ENCODE measurements around the gene FBXO11.
"Not testable (repeated sequence)": the region's sequence is repeated elsewhere in the genome, so short reads cannot be mapped to it uniquely, and the experiment has no call there.

Gene FBXO11

DNA sequence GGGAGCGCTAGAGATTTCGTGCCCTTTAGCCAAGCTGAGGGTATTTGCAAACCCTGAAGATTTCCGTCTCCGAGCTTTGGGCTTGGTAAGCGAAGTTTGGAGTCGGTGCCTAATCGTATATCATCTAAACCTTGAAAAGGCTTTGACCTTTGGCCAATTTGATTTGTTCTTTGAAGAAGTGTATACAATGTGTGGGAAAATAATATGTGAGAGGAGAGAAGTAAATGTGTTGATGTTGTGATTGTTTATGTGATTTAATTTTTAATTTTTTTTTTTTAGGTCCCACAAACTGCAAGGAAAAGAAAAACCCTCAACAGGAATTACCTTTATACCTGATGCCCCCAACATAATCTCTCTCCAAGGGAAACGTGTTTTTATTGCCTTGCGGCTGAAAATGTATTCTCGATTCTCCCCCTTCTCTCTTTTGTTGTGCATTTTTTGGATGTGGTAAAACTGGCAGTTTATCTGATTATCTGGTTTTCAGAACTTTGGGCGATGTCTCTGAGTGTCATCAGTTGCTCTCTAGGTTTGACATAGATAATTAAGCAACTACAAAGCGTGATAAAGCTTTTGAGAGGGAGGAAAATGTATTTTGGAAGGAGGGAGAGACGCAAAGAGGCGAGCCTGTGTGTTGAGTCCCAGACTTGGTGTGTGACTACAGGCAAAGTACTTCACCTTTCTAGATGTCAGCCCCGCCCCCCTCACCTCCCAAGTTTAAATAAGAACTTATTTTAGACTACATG, 912 bp upstream of the FBXO11 start:
- peak overlapping the region; percentile 99 for H3K27ac ChIP-seq
- CTCF ChIA-PET: interaction anchor here (0.5 to 1.1 kb wide), 6 partner anchors 9 to 1953 kb away, joined by 3 to 5 read pairs (median 4); no protein-coding TSS in a partner anchor
- POLR2A ChIA-PET (ENCODE audit: low non-redundant PET): interaction anchor here (0.6 to 0.7 kb wide), 2 partner anchors 10 to 36 kb away, joined by 4 read pairs; no protein-coding TSS in a partner anchor
- DNase-seq (ENCODE audit: low spot score): no peak
- TF ChIP-seq, protein P1, sequence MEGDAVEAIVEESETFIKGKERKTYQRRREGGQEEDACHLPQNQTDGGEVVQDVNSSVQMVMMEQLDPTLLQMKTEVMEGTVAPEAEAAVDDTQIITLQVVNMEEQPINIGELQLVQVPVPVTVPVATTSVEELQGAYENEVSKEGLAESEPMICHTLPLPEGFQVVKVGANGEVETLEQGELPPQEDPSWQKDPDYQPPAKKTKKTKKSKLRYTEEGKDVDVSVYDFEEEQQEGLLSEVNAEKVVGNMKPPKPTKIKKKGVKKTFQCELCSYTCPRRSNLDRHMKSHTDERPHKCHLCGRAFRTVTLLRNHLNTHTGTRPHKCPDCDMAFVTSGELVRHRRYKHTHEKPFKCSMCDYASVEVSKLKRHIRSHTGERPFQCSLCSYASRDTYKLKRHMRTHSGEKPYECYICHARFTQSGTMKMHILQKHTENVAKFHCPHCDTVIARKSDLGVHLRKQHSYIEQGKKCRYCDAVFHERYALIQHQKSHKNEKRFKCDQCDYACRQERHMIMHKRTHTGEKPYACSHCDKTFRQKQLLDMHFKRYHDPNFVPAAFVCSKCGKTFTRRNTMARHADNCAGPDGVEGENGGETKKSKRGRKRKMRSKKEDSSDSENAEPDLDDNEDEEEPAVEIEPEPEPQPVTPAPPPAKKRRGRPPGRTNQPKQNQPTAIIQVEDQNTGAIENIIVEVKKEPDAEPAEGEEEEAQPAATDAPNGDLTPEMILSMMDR (conservative IDR thresholded peaks at IDR 0.05; ENCODE audit: low read depth): no peak

DNA sequence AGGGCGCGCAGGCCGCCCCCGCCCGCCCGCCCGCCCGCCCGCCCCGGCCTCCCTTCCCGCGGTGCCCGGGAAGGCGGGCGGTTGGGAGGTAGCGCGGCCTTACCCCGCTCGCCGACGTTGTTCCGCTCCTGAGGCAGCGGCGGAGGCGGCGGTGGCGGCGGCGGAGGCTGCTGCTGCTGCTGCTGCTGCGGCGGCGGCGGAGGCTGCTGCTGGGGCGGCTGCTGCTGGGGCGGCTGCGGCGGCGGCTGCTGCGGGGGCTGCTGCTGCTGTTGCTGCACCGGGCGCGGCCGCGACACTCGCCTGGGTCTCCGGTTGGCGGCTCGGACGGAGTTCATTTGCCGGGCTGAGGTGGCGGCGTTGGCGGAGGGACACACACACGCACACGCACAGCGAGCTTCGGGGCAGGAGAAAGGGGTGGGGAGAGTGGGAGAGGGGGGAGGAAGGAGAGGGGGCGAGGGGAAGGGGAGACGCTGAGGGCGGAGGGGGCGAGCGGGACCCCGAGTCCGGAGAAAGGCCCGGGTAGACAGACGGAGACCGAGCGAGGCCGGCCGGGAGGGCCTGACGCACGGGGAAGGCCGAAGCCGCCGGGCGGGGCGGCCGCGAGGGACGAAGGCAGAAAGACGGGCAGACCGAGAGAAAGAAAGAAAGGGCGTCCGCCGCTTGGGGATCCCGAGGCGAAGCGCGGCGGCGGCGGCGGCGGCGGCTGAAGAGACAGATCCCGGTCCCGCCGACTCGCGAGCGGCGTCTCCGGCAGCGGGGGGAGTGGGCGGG, 727 bp downstream of the FBXO11 start:
- DNase-seq (ENCODE audit: low spot score): no peak

DNA sequence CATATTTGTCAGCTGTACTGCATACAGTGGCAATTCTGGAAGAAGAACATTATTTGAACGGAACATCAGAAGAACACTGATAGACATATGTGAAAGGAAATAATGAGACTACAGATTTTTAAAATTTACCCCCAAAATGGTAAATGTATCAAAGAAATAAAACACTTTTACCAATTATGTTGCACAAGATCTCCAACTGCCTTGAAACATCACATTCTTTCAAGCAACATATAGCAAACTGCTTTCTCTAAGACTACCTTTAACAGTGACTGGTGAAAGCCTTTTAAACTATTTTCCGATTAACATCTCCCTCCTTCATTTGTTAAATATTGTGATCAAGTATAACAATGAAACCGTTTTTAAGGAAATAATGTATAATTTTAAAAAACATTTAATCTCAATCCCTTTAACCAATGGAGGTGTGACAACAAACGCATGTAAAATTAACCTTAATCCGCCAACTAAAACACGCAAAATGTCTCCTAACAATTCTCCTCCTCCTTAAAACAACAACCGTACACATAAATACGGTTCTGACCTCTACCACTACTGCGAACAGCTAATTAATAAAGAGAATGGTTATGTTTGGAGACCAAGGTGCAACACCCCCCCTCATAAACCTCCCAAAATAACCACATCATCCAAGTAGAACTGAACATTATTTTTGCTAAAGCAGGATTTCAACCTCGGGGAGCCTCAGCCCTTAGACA, 2.4 kb downstream of the FBXO11 start:
- TF ChIP-seq, protein P1 (conservative IDR thresholded peaks at IDR 0.05; ENCODE audit: low read depth): no peak
- POLR2A ChIA-PET (ENCODE audit: low non-redundant PET): no interaction called here
- CTCF ChIA-PET: no interaction called here
- DNase-seq (ENCODE audit: low spot score): no peak
- H3K27ac ChIP-seq: peak overlapping the region; percentile 99

More for the DNA sequence above, 727 bp downstream of the FBXO11 start:
- H3K27ac ChIP-seq: peak overlapping the region; percentile 99
- CTCF ChIA-PET: no interaction called here
- POLR2A ChIA-PET (ENCODE audit: low non-redundant PET): no interaction called here
- TF ChIP-seq, protein P1 (conservative IDR thresholded peaks at IDR 0.05; ENCODE audit: low read depth): no peak

DNA sequence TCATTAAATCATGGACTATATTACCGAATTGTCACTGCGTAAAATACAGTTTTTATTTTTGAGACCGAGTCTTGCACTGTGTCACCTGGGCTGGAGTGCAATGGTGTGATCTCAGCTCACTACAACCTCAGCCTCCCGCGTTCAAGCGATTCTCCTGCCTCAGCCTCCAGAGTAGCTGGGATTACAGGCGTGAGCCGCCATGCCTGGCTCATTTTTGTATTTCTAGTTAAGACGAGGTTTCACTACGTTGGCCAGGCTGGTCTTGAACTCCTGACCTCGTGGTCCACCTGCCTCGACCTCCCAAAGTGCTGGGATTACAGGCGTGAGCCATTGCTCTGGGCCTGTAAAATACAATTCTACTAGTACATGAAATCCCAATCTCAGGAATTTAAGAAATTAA, 4.4 kb downstream of the FBXO11 start:
- not testable (repeated sequence) for H3K27ac ChIP-seq; DNase-seq (ENCODE audit: low spot score)
- ChIA-PET POLR2A (ENCODE audit: low non-redundant PET) (interaction anchor here (0.6 kb wide), 1 partner anchor 642 kb away, joined by 6 read pairs; no protein-coding TSS in a partner anchor), CTCF (interaction anchor here (0.5 kb wide), 1 partner anchor 48 kb away, joined by 4 read pairs; no protein-coding TSS in a partner anchor)

DNA sequence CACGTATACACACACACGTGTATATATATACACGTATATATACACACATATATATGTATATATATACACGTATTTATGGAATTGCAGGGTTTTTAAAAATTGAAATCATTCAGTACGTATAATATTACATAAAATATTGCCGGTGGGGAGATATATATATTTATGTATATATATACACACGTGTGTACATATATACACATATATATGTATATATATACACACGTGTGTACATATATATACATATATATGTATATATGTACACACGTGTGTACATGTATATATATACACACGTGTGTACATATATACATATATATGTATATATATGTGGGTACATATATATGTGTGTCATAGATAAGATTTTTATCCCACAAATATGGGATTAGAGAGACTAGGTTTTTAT, 5.4 kb downstream of the FBXO11 start:
- TF ChIP-seq, protein P1 (conservative IDR thresholded peaks at IDR 0.05; ENCODE audit: low read depth): no peak
- no peak for DNase-seq (ENCODE audit: low spot score)
- no peak overlapping the region for H3K27ac ChIP-seq
- ChIA-PET POLR2A (ENCODE audit: low non-redundant PET) (no interaction called here), CTCF (no interaction called here)

DNA sequence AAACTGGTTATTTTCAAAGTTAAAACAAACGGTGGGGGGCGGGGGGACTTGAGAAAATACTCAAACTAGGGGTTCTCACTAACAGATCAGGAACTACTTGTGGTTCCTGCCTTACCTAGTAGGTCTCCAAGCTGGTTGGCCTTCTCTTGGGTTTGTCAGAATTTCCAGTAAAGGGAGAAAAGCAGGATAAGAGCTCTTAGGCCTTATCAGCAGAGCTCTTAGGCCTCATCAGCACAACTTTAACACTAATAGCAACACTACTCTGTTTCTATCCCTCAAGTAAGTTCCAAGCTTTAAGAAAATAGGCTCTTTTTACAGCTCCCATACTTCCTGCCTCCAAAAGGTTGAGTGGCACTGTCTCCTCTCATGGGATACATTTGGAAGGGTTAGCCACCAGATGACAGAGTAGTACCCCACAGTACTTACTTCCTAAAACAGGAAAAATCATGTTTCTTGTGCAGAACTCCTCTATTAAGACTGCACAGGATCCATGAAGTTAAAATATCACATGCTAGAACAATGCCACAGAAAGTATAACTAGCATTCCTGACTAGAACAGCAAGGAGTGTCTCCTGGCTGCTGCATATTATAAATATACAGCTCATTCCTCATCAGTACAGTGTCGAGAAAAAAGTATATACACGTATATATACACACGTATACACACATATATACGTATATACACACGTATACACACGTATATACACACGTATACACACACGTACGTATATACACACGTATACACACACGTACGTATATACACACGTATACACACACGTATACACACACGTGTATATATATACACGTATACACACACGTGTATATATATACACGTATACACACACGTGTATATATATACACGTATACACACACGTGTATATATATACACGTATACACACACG, 6.1 kb downstream of the FBXO11 start:
- ChIA-PET CTCF (interaction anchor here (0.5 to 1.4 kb wide), 3 partner anchors 9 to 133 kb away, joined by 3 read pairs; no protein-coding TSS in a partner anchor), POLR2A (ENCODE audit: low non-redundant PET) (no interaction called here)
- no peak overlapping the region for H3K27ac ChIP-seq
- DNase-seq (ENCODE audit: low spot score): no peak
- TF ChIP-seq, protein P1 (conservative IDR thresholded peaks at IDR 0.05; ENCODE audit: low read depth): no peak
